Measurements from ENCODE around the gene ALG1L2.

DNA sequence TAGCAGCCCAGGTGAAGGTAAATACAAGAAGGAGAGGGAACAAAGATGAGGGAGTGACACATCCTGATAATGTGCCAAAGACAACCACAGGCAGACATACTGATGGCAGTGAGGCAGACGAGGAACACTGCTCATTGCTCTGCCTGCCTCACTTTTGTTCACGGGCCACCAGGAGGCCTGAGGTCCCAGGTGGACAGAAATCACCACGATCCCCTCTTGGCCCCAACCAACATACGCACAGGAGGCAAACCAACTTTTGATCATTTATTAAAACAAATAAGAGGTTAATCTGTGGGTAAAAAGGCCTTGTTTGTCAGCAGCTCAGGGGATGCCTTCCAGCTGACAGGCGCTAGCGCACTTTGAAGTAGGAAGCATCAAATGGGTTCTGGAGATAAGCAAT lies 4.2 kb downstream of the ALG1L2 start:
- TF ChIP-seq POLR2A (IDR thresholded peaks at IDR 0.05): no peak
- TF ChIP-seq, protein P1, sequence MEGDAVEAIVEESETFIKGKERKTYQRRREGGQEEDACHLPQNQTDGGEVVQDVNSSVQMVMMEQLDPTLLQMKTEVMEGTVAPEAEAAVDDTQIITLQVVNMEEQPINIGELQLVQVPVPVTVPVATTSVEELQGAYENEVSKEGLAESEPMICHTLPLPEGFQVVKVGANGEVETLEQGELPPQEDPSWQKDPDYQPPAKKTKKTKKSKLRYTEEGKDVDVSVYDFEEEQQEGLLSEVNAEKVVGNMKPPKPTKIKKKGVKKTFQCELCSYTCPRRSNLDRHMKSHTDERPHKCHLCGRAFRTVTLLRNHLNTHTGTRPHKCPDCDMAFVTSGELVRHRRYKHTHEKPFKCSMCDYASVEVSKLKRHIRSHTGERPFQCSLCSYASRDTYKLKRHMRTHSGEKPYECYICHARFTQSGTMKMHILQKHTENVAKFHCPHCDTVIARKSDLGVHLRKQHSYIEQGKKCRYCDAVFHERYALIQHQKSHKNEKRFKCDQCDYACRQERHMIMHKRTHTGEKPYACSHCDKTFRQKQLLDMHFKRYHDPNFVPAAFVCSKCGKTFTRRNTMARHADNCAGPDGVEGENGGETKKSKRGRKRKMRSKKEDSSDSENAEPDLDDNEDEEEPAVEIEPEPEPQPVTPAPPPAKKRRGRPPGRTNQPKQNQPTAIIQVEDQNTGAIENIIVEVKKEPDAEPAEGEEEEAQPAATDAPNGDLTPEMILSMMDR (IDR thresholded peaks at IDR 0.05): no peak

Measured in thyroid gland (tissue), 4 donors.